Kidney tubule cell (primary cell): ENCODE data around the gene CHRDL1.
"Not testable (repeated sequence)": the region's sequence is repeated elsewhere in the genome, so short reads cannot be mapped to it uniquely, and the experiment has no call there.

ENCODE experiments used
- DNase-seq: peaks from one replicate; pipeline ENCODE4 v3.0.0-alpha.2; 2018; ENCODE audit warnings: low spot score

Gene CHRDL1

GRCh38 chrX:110795645-110796406 is at the start of gene CHRDL1:
TSS of gene CHRDL1 (minus strand) at chrX:110795817. CDS start at chrX:110792181, 3,636 bp downstream.
- peak; percentile 43 for DNase-seq

GRCh38 chrX:110836982-110837381 is 41.4 kb upstream of the CHRDL1 start:
- DNase-seq: no peak

GRCh38 chrX:110836451-110836850 is 40.8 kb upstream of the CHRDL1 start:
- no peak for DNase-seq

GRCh38 chrX:110836001-110836400 is 40.4 kb upstream of the CHRDL1 start:
- DNase-seq: no peak

- no peak for DNase-seq
Measured at GRCh38 chrX:110825972-110826371, 30.4 kb upstream of the CHRDL1 start.

GRCh38 chrX:110816543-110816942 is 20.9 kb upstream of the CHRDL1 start:
- DNase-seq: not testable (repeated sequence)

- peak; percentile 53 for DNase-seq
Measured at GRCh38 chrX:110806145-110806544, 10.5 kb upstream of the CHRDL1 start.

- DNase-seq: no peak
Measured at GRCh38 chrX:110805303-110805702, 9.7 kb upstream of the CHRDL1 start.

GRCh38 chrX:110804446-110804845 is 8.8 kb upstream of the CHRDL1 start:
- no peak for DNase-seq

GRCh38 chrX:110803506-110803905 is 7.9 kb upstream of the CHRDL1 start:
- DNase-seq: peak; percentile 53

GRCh38 chrX:110796407-110796697 is 735 bp upstream of the CHRDL1 start:
- no peak for DNase-seq

- DNase-seq: no peak
Measured at GRCh38 chrX:110794601-110795000, 1.0 kb downstream of the CHRDL1 start.

GRCh38 chrX:110791071-110791470 is 4.5 kb downstream of the CHRDL1 start:
- no peak for DNase-seq

GRCh38 chrX:110786486-110786885 is 9.1 kb downstream of the CHRDL1 start:
- peak; percentile 74 for DNase-seq

- peak; percentile 85 for DNase-seq
Measured at GRCh38 chrX:110759785-110760184, 35.8 kb downstream of the CHRDL1 start.

- peak; percentile 9 for DNase-seq
Measured at GRCh38 chrX:110758781-110759422, 36.7 kb downstream of the CHRDL1 start.

GRCh38 chrX:110755611-110756010 is 40.0 kb downstream of the CHRDL1 start:
- DNase-seq: peak; percentile 78

GRCh38 chrX:110755061-110755460 is 40.6 kb downstream of the CHRDL1 start:
- DNase-seq: peak; percentile 57

- DNase-seq: no peak
Measured at GRCh38 chrX:110750526-110751189, 45.0 kb downstream of the CHRDL1 start.

- no peak for DNase-seq
Measured at GRCh38 chrX:110748256-110748806, 47.3 kb downstream of the CHRDL1 start.

- DNase-seq: no peak
Measured at GRCh38 chrX:110746014-110746413, 49.6 kb downstream of the CHRDL1 start.

GRCh38 chrX:110745288-110745687 is 50.3 kb downstream of the CHRDL1 start:
- DNase-seq: no peak
